GM19099 (cell line): ENCODE measurements around the gene GRB2.

Source experiments
- POLR2A ChIP-seq: IDR thresholded peaks from 3 replicates; pipeline ENCODE4 v1.6.1; 2011; ENCODE audit warnings: low read depth; ENCODE audit not compliant: insufficient read length; ENCODE audit errors: extremely low read depth

GRB2 gene

GRCh38 chr17:75345514-75346167 lies 59.8 kb downstream of the GRB2 start:
- TF ChIP-seq POLR2A, result peak; percentile 32

DNA sequence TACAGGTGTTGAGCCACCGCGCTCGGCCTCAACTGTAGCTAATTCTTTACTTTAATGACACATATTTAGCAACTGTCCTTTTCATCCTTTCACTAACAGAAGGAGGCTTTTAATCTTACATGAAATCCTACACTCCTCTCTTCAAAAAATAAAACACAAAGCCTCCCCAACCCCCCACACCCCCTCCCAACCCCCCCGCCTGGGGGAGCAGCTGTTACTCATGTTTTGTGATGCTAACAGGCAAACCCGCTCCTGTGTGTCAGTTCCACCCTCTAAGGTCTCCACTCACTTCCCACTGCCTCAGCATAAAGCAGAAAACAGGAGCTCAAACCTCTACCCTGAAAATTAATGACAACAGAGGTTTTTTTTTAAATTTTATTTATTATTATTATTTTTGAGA lies 60.8 kb downstream of the GRB2 start:
- TF ChIP-seq POLR2A, result no peak

- no peak for TF ChIP-seq POLR2A
Measured at GRCh38 chr17:75342996-75343395, 62.5 kb downstream of the GRB2 start.

GRCh38 chr17:75341784-75342486 lies 63.5 kb downstream of the GRB2 start:
- TF ChIP-seq POLR2A, result no peak

DNA sequence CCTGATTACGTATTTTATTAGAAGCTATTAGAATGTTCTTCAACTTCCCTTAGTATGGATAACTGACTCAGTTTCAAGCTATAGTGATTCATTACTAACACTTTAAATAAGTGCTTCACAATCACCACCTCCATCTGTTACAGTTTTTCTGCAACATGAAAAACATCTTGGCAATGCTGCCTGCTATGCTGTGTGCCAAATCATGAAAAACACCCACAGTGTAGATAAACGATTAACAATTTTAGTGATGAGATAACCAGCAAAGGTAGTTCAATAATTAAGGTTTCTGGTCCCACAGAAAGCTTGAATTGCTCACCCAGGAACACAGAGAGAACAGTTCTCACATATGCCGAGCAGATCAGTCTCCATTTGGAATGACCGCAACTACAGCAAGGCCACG lies 64.8 kb downstream of the GRB2 start:
- TF ChIP-seq POLR2A, result no peak

GRCh38 chr17:75339971-75340370 lies 65.5 kb downstream of the GRB2 start:
- no peak for TF ChIP-seq POLR2A

- no peak for TF ChIP-seq POLR2A
Measured at GRCh38 chr17:75338335-75338734, 67.1 kb downstream of the GRB2 start.

GRCh38 chr17:75335315-75335714 lies 70.2 kb downstream of the GRB2 start:
- TF ChIP-seq POLR2A, result no peak

- no peak for TF ChIP-seq POLR2A
Measured at GRCh38 chr17:75334723-75335122, 70.8 kb downstream of the GRB2 start.

- no peak for TF ChIP-seq POLR2A
Measured at GRCh38 chr17:75331671-75332070, 73.8 kb downstream of the GRB2 start.

GRCh38 chr17:75327757-75328156 lies 77.7 kb downstream of the GRB2 start:
- TF ChIP-seq POLR2A, result no peak

DNA sequence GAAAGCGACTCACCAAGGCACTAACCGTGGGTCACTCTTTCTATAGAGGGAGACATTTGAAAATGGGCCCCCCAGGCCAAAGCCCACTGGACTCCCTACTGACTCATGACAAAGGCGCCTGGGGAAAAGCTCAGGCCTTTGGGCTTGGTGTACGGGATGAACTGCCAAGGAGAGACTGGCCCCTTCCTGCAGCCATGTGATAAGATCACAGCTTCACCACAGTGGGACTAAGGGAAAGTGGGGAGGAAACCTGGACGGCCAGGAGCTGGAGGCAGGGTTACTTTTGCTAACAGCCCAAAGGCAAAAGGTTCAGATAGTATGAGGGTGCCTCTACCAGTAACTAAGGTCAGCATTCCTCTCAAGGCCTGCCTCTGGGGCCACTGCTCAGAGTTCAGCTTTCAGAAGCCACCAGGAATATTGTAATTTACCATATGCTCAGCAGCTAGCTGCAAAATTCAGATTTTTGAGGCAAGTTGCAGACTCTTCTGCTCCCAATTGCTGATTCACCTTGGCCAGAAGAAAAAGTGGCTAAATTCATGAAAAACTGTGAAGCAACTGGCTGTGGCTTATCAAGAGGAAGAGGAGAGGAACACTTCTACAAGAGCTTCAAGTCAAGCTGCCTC lies 79.1 kb downstream of the GRB2 start:
- no peak for TF ChIP-seq POLR2A

- no peak for TF ChIP-seq POLR2A
Measured at GRCh38 chr17:75325827-75326225, 79.7 kb downstream of the GRB2 start.

GRCh38 chr17:75325348-75325747 lies 80.1 kb downstream of the GRB2 start:
- no peak for TF ChIP-seq POLR2A

DNA sequence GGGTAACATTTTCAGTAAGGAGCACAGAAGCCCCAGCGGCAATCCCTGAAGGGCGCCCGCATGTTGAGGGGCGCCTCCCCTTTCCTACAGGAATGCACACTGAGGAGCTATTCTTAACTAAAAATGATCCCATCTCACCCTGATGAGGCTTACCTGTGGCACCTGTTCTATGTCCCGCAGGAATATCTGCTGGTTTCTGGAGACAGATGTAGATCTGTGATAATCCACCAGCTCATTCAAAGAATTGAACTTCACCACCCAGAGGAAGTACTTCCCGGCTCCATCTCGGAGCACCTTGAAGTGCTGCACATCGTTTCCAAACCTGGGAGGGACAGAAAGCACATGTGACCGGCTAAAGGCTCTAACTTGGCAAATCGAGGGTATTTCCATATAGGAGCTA lies 84.0 kb downstream of the GRB2 start:
- TF ChIP-seq POLR2A, result no peak
